HepG2 (cell line): ENCODE results near the gene BCO1.

Experiments used
- EHMT2 ChIP-seq: fragments of 200-600 bp; sonication (generic); IDR thresholded peaks from 2 replicates; pipeline ENCODE4 v1.7.0; 2017; ENCODE audit warnings: antibody characterized with exemption, low read depth, low read length, borderline replicate concordance
- NFRKB ChIP-seq: fragments of 450-650 bp; IDR thresholded peaks from 2 replicates; pipeline ENCODE4 v1.6.1; 2017
- TP53 ChIP-seq: sonication (generic); formaldehyde crosslinking; conservative IDR thresholded peaks from 2 replicates; pipeline ENCODE4 v1.4.0; 2020; ENCODE audit warnings: missing genetic modification reagents
- ZNF317 ChIP-seq: sonication (generic); formaldehyde crosslinking; IDR thresholded peaks from 2 replicates; pipeline ENCODE4 v1.5.0; 2020; ENCODE audit warnings: mild to moderate bottlenecking, missing genetic modification reagents
- ZNF768 ChIP-seq: sonication (generic); formaldehyde crosslinking; IDR thresholded peaks from 2 replicates; pipeline ENCODE4 v1.4.0; 2020; ENCODE audit warnings: missing genetic modification reagents
- TF ChIP-seq, protein P1 (sequence below): sonication (generic); formaldehyde crosslinking; IDR thresholded peaks from 2 replicates; pipeline ENCODE4 v1.4.0; 2020; ENCODE audit warnings: low read depth, mild to moderate bottlenecking, missing genetic modification reagents
- TF ChIP-seq, protein P2 (sequence below): sonication (generic); formaldehyde crosslinking; IDR thresholded peaks from 2 replicates; pipeline ENCODE4 v1.4.0; 2020; ENCODE audit warnings: missing genetic modification reagents
- TF ChIP-seq, protein P3 (sequence below): sonication (generic); formaldehyde crosslinking; IDR thresholded peaks from 2 replicates; pipeline ENCODE4 v1.5.0; 2020; ENCODE audit warnings: missing genetic modification reagents, mild to moderate bottlenecking, borderline replicate concordance
- TF ChIP-seq, protein P4 (sequence below): sonication (generic); formaldehyde crosslinking; IDR thresholded peaks from 2 replicates; pipeline ENCODE4 v1.5.0; 2020; ENCODE audit warnings: mild to moderate bottlenecking, missing genetic modification reagents, moderate library complexity
- TF ChIP-seq, protein P5 (sequence below): sonication (generic); formaldehyde crosslinking; IDR thresholded peaks from 2 replicates; pipeline ENCODE4 v1.8.1; 2023; ENCODE audit warnings: missing genetic modification reagents, inconsistent platforms, borderline replicate concordance

DNA sequence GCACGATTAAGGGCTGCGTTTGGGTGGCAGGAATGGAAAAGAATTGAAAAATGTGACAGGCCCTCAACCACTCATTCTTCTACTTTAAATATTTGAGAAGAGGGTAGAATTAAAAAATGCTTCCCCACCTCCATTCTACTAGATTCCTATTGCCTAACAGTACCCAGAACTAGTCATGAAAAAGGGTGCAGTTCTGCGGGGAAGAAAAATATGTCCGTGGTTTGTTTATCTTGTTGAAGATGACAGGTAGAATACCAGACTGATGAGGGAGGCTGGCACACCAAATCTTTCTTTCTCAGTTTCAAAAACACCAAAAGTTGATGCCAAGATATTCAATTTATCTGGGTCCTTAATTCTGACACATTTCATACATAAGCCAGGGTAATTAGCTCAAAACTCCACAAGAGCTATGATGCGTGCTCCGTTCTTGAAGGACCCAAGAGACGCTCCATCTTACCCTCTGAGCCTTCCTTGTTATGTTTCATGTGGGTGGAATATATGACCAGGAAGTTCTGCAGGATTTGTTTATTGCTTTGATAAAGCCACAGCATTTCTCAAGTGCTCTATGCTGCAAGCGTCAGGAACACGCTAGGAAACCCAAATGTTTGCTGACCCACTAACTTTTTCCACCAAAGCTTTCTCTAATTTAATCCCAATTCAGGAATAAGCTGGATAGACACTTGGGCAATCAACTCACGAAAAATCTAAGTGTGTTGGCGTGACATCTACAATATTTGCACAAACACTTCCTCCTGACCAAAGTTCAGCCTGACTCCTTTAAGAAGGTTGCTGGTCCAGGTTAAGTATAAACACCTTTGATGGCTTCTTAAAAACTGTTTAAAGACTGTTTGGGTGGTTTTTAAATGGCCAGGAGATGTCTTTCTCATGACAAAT lies 55.7 kb downstream of the BCO1 start:
- TF ChIP-seq, protein P1, sequence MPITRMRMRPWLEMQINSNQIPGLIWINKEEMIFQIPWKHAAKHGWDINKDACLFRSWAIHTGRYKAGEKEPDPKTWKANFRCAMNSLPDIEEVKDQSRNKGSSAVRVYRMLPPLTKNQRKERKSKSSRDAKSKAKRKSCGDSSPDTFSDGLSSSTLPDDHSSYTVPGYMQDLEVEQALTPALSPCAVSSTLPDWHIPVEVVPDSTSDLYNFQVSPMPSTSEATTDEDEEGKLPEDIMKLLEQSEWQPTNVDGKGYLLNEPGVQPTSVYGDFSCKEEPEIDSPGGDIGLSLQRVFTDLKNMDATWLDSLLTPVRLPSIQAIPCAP = no peak
- TF ChIP-seq ZNF317 (CRISPR knock-in tag) (no peak), EHMT2 (no peak), ZNF768 (no peak), NFRKB (no peak), TP53 (CRISPR knock-in tag) (no peak)
- TF ChIP-seq, protein P2, sequence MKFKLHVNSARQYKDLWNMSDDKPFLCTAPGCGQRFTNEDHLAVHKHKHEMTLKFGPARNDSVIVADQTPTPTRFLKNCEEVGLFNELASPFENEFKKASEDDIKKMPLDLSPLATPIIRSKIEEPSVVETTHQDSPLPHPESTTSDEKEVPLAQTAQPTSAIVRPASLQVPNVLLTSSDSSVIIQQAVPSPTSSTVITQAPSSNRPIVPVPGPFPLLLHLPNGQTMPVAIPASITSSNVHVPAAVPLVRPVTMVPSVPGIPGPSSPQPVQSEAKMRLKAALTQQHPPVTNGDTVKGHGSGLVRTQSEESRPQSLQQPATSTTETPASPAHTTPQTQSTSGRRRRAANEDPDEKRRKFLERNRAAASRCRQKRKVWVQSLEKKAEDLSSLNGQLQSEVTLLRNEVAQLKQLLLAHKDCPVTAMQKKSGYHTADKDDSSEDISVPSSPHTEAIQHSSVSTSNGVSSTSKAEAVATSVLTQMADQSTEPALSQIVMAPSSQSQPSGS = no peak
- TF ChIP-seq, protein P3, sequence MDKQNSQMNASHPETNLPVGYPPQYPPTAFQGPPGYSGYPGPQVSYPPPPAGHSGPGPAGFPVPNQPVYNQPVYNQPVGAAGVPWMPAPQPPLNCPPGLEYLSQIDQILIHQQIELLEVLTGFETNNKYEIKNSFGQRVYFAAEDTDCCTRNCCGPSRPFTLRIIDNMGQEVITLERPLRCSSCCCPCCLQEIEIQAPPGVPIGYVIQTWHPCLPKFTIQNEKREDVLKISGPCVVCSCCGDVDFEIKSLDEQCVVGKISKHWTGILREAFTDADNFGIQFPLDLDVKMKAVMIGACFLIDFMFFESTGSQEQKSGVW (CRISPR knock-in tag) = no peak
- TF ChIP-seq, protein P4, sequence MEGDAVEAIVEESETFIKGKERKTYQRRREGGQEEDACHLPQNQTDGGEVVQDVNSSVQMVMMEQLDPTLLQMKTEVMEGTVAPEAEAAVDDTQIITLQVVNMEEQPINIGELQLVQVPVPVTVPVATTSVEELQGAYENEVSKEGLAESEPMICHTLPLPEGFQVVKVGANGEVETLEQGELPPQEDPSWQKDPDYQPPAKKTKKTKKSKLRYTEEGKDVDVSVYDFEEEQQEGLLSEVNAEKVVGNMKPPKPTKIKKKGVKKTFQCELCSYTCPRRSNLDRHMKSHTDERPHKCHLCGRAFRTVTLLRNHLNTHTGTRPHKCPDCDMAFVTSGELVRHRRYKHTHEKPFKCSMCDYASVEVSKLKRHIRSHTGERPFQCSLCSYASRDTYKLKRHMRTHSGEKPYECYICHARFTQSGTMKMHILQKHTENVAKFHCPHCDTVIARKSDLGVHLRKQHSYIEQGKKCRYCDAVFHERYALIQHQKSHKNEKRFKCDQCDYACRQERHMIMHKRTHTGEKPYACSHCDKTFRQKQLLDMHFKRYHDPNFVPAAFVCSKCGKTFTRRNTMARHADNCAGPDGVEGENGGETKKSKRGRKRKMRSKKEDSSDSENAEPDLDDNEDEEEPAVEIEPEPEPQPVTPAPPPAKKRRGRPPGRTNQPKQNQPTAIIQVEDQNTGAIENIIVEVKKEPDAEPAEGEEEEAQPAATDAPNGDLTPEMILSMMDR = no peak
- TF ChIP-seq, protein P5, sequence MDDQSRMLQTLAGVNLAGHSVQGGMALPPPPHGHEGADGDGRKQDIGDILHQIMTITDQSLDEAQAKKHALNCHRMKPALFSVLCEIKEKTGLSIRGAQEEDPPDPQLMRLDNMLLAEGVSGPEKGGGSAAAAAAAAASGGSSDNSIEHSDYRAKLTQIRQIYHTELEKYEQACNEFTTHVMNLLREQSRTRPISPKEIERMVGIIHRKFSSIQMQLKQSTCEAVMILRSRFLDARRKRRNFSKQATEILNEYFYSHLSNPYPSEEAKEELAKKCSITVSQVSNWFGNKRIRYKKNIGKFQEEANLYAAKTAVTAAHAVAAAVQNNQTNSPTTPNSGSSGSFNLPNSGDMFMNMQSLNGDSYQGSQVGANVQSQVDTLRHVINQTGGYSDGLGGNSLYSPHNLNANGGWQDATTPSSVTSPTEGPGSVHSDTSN = no peak
